ENCODE measurements around the gene TC2N. TPM values are rescaled to one million over a fixed set of nuclear protein-coding genes. Genes with fewer than 3 reads are reported as not detected.
"Not testable (repeated sequence)": the region's sequence is repeated elsewhere in the genome, so short reads cannot be mapped to it uniquely, and the experiment has no call there.

The TC2N gene
- total RNA-seq, 1 donor: 8.1 TPM

GRCh38 chr14:91835920-91836843 lies 31.2 kb downstream of the TC2N start:
- peak; percentile 61 to 96 (median 91) for DNase-seq (ENCODE audit: low read depth in 2 of 3, low spot score in 2 of 3)

- peak in 1 of 3 donors; percentile 15 for DNase-seq (ENCODE audit: low read depth in 2 of 3, low spot score in 2 of 3)
These were observed 32.0 kb downstream of the TC2N start for GRCh38 chr14:91835197-91835919.

DNA sequence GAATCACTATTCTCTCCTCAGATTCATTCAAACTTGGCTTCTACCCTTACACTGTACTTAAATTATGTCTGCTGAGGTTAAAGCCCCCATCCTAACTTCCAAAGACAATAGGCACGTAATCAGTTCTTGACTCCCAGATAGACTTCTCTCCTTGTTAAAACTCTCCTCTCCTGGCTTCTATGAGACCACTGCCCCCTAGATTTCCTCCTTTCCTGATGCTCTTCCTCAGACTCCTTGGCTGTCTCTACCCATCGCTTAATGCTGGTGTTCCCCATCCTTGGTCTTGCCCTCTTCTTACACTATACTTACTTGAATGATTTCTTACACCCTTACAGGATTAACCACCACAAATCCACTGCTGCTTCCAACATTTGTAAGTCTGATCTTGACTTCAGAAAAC lies 32.8 kb downstream of the TC2N start:
- no peak for DNase-seq (ENCODE audit: low read depth in 2 of 3, low spot score in 2 of 3)

- no peak for DNase-seq (ENCODE audit: low read depth in 2 of 3, low spot score in 2 of 3)
These were observed 36.0 kb downstream of the TC2N start for GRCh38 chr14:91831337-91831736.

- peak in 1 of 3 donors; percentile 40 for DNase-seq (ENCODE audit: low read depth in 2 of 3, low spot score in 2 of 3)
These were observed 36.6 kb downstream of the TC2N start for GRCh38 chr14:91830777-91831176.

GRCh38 chr14:91829511-91829910 lies 37.8 kb downstream of the TC2N start:
- peak in 1 of 3 donors; percentile 59 for DNase-seq (ENCODE audit: low read depth in 2 of 3, low spot score in 2 of 3)

DNA sequence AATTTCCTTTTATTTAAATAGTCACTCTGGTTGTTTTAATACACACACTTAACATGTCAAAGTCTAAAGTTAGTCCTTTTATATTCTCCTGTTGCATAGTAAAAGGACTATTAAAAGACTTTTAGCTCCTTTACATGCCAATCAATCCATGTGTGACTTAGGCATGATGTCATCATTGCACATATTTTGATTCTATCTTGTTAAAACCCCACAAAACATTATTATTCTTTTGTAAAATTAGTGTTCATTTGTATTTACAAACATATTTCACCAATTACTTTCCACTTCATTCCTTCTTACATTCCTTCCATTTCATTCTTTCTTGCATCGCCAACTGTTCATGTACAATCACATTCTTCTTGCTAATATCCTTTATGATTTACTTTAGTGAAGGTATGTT lies 39.6 kb downstream of the TC2N start:
- no peak for DNase-seq (ENCODE audit: low read depth in 2 of 3, low spot score in 2 of 3)

DNA sequence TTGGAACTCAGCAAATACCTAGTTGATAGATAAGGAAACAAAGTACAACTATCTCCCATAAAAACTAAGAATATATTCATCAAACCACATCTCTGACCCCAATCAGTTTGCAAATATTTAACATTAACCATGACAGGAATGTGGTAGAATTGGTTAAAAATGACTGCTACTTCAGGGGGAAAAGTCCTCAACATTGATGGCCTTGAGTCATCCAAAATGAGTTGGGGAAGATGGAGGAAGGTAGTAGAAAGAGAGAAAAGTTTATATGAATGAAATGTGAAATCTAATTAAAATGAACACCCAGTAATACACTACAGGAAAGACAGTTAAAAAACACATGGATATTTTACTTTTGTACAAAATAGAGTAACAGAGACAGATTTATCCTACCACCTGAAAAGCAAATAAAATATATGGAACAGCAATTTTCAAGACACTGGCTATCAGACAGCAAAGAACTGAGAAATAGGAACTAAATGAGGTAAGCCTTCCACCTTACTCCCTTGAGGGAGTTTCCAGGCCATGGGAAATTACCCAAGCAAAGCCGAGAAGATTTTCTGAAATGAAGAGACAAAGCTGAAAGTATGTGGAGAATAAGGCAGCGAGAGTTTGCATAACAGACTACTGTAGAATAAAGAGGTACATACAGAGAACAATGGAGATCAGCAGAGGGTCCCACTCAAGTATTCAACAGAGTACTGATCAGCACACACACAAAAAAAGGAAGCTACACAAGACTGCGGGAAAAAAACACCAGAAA lies 49.6 kb downstream of the TC2N start:
- DNase-seq (ENCODE audit: low read depth in 2 of 3, low spot score in 2 of 3): no peak

DNA sequence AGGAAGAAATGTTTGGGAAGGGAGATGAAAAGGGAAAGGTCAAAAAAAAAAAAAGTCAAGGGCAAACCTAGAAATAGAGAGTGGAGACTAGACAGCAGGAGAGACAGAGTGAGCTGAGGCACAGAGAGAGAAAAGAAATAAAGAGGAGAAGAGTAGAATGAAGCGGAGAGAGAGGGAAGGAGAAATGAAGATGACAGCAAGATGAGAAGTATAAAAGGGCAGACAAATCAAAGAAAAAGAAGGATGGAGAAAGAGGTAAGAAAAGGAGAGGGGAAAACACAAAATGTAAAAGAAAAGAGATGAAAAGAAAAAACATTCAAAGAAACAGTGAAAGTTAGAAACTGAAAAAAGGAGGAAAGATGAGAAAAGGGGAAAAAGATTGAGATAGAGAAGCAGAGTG lies 53.0 kb downstream of the TC2N start:
- no peak for DNase-seq (ENCODE audit: low read depth in 2 of 3, low spot score in 2 of 3)

GRCh38 chr14:91810699-91811098 lies 56.6 kb downstream of the TC2N start:
- no peak for DNase-seq (ENCODE audit: low read depth in 2 of 3, low spot score in 2 of 3)

DNA sequence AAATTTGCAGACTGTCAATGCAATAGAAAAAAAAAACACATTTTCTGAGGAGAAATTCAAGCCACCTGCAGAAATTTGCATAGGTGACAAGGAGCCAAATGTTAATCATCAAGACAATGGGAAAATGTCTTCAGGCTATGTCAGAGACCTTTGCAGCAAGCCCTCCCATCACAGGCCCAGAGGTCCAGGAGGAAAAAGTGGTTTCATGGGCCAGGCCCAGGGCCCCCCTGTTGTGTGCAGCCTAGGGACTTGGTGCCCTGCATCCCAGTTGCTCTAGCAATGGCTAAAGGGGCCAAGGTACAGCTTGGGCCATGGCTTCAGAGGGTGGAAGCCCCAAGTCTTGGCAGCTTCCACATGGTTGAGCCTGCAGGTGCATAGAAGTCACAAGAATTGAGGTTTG lies 60.6 kb downstream of the TC2N start:
- no peak for DNase-seq (ENCODE audit: low read depth in 2 of 3, low spot score in 2 of 3)

DNA sequence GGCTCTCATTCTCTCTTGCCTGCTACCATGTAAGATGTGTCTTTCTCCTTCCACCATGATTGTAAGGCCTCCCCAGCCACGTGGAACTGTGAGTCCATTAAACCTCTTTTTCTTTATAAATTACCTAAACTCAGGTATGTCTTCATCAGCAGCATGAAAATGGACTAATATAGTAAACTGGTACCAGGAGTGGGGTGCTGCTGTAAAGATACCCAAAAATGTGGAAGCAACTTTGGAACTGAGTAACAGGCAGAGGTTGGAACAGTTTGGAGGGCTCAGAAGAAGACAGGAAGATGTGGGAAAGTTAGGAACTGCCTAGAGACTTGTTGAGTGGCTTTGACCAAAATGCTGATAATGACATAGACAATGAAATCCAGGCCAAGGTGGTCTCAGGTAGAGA lies 61.2 kb downstream of the TC2N start:
- not testable (repeated sequence) for DNase-seq (ENCODE audit: low read depth in 2 of 3, low spot score in 2 of 3)

DNA sequence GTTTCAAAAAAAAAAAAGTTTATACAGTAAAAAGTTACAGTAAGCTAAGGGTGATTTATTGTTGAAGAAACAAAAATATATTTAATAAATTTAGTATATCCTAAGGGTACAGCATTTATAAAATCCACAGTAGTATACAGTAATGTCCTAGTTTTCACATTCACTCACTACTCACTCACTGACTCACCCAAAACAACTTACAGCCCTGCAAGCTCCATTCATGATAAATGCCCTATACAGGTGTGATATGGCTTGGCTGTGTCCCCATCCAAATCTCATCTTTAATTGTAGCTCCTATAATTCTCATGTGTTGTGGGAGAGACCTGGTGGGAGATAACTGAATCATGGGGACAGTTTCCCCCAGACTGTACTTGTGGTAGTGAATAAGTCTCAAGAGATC lies 61.7 kb downstream of the TC2N start:
- DNase-seq (ENCODE audit: low read depth in 2 of 3, low spot score in 2 of 3): no peak

GRCh38 chr14:91801358-91801757 lies 66.0 kb downstream of the TC2N start:
- no peak for DNase-seq (ENCODE audit: low read depth in 2 of 3, low spot score in 2 of 3)

GRCh38 chr14:91796617-91797347 lies 70.6 kb downstream of the TC2N start:
- DNase-seq (ENCODE audit: low read depth in 2 of 3, low spot score in 2 of 3): no peak

DNA sequence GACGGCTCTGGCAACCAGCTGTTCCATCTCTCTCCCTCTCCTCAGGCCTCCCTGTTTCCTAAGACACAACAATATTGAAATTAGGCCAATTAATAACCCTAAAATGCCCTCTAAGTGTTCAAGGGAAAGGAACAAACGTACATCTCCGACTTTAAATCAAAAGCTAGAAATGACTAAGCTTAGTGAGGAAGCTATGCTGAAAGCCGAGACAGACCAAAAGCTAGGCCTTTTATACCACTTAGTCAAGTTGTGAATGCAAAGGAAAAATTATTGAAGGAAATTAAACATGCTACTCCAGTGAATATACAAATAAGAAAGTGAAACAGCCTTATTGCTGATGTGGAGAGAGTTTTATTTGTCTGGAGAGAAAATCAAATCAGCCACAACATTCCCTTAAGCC lies 73.6 kb downstream of the TC2N start:
- DNase-seq (ENCODE audit: low read depth in 2 of 3, low spot score in 2 of 3): no peak

DNA sequence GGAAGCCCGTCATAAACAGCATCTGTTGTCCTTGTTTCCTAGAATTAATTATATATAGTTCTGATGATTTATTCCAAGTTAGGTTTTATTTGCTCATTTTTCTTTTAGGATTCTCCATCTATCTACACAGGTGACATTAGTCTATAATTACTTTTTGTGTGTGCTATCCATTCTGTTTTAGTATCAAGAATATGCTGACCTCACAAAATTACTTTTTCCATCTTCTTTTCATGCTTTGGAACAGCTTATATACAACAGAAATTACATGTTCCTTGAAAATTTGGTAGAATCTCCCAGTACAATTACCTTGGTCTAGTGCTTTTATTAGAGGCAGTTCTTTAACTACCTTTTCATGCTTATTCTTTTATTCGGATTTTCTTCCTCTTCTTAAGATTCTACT lies 81.1 kb downstream of the TC2N start:
- no peak for DNase-seq (ENCODE audit: low read depth in 2 of 3, low spot score in 2 of 3)

DNA sequence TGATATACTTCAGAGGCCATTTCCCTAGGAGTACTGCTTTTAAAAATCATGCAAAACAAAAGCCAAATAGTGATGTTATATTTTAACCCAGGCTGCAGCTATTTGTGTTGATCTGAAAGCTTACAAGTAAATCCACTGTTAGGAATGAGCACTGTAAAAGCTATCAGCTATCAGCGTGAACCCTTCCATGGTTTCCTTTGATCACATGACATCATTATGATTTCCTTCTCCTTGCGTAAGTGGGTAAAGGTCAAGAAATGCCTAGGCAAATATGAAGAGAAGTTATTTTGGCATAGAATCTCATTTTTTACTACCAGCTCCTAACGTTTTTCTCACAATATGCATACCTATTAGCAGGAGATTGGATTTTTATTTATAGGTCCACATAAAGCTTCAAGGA lies 86.9 kb downstream of the TC2N start:
- no peak for DNase-seq (ENCODE audit: low read depth in 2 of 3, low spot score in 2 of 3)

- no peak for DNase-seq (ENCODE audit: low read depth in 2 of 3, low spot score in 2 of 3)
These were observed 89.1 kb downstream of the TC2N start for GRCh38 chr14:91778217-91778616.

All from hematopoietic multipotent progenitor cell (in vitro differentiated cells).